Transverse colon (tissue), 3 donors: ENCODE results near the gene HOGA1.

ENCODE experiments used
- POLR2A ChIP-seq: fragments of 450-650 bp; IDR thresholded peaks from one replicate; pipeline ENCODE4 v1.6.1; 2016; ENCODE audit warnings: antibody characterized with exemption, mild to moderate bottlenecking, moderate library complexity
- TF ChIP-seq, protein P1 (sequence below), 5 experiments: fragments of 200-600 bp in 3 of 5; fragments of 450-650 bp in 2 of 5; sonication (generic) in 3 of 5; IDR thresholded peaks; 1 replicate in 2 of 5; 2 replicates in 3 of 5; pipeline ENCODE4 v1.5.1; 2016 to 2017; ENCODE audit warnings: antibody characterized with exemption in 5 of 5, inconsistent platforms in 3 of 5, mild to moderate bottlenecking in 2 of 5, moderate library complexity in 1 of 5

GRCh38 chr10:97596101-97597082, 12.2 kb downstream of the HOGA1 start:
- TF ChIP-seq, protein P1, sequence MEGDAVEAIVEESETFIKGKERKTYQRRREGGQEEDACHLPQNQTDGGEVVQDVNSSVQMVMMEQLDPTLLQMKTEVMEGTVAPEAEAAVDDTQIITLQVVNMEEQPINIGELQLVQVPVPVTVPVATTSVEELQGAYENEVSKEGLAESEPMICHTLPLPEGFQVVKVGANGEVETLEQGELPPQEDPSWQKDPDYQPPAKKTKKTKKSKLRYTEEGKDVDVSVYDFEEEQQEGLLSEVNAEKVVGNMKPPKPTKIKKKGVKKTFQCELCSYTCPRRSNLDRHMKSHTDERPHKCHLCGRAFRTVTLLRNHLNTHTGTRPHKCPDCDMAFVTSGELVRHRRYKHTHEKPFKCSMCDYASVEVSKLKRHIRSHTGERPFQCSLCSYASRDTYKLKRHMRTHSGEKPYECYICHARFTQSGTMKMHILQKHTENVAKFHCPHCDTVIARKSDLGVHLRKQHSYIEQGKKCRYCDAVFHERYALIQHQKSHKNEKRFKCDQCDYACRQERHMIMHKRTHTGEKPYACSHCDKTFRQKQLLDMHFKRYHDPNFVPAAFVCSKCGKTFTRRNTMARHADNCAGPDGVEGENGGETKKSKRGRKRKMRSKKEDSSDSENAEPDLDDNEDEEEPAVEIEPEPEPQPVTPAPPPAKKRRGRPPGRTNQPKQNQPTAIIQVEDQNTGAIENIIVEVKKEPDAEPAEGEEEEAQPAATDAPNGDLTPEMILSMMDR (IDR thresholded peaks at IDR 0.05): no peak
- TF ChIP-seq POLR2A: no peak
